CD4-positive, alpha-beta T cell treated with Interleukin-10 for 1 hour (primary cell): Measurements from ENCODE around the gene OR8D1.
"Not testable (repeated sequence)": the region's sequence is repeated elsewhere in the genome, so short reads cannot be mapped to it uniquely, and the experiment has no call there.

Experiments used
- DNase-seq: peaks from one replicate; pipeline ENCODE4 v3.0.0-alpha.2; 2020

The OR8D1 gene

DNA sequence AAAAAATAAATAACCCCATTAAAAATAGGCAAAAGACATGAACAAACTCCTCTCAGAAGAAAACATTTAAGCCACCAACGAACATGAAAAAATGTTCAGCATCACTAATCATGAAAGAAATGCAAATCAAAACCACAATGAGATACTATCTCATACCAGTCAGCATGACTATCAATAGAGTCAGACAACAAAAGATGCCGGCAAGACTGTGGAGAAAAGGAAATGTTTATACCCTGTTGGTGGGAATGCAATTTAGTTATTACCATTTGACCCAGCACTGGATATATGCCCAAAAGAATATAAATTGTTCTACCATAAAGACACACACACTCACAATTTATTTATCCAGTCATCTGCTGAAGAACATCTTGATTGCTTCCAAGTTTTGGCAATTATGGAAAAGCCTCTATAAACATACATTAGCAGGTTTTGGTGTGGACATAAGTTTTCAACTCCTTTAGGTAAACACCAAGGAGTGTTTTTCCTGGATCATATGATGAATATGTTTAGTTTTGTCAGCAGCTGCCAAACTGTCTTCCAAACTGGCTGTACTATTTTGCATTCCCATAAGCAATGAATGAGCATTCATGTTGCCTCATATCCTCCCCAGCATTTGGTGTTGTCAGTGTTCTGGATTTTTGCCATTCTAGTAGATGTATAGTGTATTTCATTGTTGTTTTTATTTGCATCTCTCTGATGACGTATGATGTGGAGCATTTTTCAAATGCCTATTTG lies 28.0 kb downstream of the OR8D1 start:
- DNase-seq = no peak

DNA sequence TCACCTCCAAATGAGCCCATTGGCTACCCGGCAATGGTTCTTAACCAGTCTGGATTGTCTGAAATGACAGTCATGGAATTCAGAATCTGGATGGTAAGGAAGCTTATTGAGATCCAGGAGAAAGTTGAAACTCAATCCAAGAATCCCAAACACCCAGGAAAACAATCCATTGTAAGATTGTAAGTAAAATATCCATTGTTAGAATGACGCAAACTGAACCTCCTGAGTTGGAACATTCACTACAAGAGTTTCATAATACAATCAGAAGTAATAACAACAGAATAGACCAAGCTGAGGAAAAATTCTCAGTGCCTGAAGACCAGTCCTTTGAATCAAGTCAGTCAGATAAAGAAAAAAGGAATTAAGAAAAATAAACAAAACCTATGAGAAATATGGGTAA lies 35.5 kb downstream of the OR8D1 start:
- DNase-seq = no peak

DNA sequence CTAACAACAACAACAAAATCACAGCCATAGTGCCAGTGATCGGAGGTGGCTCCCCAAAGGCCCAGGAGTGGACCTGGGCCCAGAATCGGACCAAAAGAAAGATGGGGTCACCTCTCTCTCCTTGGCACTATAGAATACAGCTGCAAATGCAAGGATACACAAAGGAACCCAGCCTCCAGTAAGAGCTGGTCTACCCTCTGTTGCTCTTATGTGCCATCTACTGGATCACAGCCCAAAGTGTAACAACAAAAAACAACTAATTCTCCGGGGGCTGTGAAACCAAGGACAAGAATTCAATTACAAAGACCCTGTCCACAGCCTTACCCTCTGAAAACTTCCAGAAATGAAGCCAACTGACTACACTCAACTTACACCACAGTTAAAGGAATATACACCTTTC lies 35.9 kb downstream of the OR8D1 start:
- DNase-seq = no peak

DNA sequence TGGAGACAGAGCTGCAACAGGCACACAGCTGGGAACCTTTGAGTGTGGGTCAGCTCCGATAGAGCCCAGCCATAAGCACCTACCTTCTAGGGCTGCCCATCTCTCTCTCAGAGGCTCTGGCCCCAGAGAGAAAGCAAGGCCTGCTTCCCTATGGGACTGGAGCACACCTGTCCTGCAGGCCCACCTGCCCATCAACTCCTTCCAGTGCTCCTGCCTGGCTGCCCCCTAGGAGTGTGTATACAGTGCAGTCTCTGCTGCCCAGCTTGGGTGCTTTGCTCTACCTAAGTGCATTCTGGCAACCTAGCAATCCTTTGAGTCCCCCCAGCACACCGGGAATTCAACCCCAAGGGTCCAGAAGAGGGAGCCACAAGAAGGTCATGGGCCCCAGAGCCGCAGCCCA lies 36.5 kb downstream of the OR8D1 start:
- no peak for DNase-seq

DNA sequence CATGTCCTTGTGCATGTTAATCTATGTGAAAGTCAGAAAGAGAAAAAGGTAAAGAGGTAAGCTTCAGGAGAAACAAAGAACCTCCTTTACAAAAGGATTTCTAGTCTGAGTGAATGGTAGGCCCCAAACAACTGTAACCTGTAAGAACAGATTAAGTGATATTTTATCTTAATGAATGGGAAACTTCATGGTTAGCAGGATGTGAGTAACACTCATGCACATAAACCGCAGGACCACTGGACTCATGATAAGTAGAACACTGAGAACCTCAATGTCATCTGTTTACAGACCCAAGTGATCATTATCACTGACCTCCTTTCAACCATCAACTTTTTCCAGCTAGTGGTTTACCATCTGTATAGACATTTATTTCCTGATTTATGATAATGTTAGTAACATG lies 37.7 kb downstream of the OR8D1 start:
- DNase-seq = no peak

DNA sequence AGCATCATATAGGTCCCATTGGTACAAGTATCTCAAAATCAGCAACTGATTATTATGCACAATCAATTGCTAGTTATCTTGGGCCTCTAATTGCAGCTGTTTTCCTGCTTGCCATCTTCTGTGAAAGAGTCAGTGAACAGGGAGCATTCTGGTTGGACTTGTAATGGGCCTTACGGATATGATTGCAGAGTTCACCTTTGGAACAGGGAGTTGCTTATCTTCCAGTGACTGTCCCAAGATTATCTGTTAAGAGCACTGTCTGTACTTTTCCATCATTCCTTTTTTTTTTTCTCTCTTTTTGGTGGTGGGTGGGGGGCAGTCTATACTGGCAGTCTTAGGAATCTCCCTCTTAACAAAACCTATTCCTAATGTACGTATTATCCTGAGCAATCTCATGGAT lies 39.7 kb downstream of the OR8D1 start:
- no peak for DNase-seq

DNA sequence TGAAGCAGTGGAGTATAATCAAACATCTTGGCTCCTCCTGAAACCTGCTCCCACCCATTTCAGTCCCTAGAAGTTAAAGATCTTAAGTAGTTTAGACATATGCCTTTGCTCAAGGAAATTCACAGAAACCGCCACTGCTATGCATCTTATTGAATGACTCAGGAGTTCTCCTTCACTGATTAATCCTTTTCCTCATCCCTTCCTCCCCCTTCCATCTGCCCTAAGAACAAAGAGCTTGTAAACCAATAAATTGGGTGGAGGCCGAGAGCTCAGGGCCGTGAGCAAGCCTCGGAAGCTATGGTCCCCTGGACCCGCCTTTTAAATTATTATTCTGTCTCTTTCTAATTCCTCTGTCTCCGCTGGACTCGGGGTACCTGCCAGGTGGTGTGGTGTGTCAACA lies 42.9 kb downstream of the OR8D1 start:
- DNase-seq = not testable (repeated sequence)

DNA sequence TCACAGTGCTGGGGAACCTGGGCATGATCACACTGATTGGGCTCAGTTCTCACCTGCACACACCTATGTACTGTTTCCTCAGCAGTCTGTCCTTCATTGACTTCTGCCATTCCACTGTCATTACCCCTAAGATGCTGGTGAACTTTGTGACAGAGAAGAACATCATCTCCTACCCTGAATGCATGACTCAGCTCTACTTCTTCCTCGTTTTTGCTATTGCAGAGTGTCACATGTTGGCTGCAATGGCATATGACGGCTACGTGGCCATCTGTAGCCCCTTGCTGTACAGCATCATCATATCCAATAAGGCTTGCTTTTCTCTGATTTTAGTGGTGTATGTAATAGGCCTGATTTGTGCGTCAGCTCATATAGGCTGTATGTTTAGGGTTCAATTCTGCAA lies 48.7 kb downstream of the OR8D1 start:
- DNase-seq = not testable (repeated sequence)

DNA sequence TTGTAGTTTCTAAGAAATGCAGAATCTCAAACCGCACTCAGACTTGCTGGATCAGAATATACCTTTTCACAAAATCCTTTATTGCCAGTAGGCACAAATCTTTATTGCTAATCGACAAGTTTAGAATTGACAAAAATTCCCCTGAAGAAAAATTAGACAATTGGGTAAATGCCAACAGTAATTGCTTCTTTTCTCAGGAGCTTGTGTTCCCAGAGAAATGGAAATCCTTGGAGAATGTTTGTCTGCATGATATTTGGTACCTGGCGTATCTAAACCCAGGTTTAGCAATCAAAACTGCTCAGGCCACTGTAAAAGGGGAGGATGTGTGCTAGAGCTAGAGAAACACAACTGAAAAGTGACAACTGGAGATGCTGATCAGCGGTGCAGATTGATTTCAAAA lies 57.7 kb downstream of the OR8D1 start, which contains the start of gene OR8G5:
TSS of gene OR8G5 (plus strand) at position 301 of the 400 bp plus-strand sequence. CDS start 8,556 bp downstream, outside the sequence.
- DNase-seq = no peak
